ENCODE results near the gene F13A1.
"Not testable (repeated sequence)": the region's sequence is repeated elsewhere in the genome, so short reads cannot be mapped to it uniquely, and the experiment has no call there.

The F13A1 gene

DNA sequence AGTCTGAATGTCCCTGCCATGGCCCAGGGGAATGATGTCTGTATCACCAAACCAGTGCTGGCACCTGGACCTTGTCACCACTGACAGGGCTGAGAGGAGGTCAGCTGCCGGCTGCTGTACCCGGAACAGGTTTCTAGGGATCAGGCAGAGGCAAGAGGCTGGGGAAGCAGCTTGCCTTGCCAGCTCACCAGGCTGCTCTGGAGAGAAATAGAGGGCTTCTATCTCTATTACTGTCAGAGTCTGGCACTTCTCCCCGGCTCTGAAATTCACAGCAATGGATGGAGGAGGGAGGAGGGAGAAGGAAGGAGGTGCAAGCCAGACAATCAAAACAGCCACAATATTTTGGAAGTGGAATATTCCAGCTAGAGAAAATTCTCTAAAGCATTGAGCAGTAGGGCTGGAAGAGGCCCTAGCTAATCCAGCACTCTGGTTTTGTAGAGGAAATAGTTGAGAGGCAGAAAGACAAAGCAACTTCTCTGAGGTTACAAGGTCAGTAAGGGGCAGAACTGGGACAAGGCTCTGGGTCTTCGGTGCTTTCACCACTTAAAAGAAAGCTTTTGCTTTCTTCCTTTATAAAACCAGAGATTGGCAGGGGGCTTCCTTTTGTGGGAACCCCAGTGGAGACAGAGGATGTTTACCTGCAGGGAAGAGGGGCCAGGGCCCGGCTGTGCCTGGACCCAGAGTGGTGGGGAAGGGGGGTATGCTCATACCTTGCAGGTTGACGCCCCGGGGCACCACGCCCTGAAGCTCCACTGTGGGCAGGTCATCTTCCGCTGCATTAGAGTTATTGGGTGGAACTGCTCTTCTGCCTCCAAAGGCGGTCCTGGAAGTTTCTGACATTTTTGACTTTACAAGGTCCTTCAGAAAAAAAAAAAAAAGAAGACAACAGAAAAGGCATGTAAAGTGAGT lies 2.4 kb downstream of the F13A1 start:
- DNase-seq: no peak
- ATAC-seq: no peak

- no peak for ATAC-seq
- no peak for DNase-seq
These were observed 3.1 kb downstream of the F13A1 start for GRCh38 chr6:6317386-6317785.

DNA sequence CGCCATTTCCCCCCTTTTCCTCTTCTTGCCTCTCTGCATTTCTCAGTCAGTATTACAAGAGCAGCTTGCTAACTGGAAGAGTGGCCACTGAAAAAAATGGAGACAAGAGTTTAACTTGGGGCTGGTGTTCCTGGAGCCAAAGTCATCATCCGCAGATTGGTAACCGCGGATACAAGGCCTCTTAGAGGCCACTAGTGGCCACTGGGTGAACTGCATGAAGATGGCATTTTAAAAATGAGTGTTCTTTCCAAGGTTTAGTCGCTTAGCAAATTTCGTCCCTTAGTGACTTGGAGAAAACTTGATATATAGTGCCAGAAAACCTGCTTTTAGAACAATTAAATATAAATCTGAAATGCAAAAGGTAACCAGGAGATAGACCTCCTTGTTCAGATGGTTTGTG lies 4.8 kb downstream of the F13A1 start:
- DNase-seq: peak; percentile 48
- ATAC-seq: no peak

DNA sequence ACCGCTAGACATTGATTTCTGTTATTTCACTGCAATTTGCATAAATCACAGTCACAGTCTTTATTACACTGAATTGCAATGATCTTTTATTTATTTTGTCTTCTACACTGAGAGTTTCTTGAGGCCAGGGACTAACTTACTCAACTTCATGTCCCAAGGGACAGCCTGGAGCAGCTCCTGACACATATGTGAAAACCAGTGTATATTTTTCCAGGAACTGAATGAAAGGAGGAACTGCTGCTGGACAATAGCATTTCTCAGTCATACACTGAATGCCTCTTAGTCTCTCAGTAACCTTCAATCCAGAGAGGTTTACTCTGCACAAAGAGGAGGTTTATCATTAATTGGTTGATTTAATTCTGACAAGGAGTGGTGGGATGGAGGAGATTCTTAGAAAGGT lies 5.9 kb downstream of the F13A1 start:
- DNase-seq: no peak
- no peak for ATAC-seq

DNA sequence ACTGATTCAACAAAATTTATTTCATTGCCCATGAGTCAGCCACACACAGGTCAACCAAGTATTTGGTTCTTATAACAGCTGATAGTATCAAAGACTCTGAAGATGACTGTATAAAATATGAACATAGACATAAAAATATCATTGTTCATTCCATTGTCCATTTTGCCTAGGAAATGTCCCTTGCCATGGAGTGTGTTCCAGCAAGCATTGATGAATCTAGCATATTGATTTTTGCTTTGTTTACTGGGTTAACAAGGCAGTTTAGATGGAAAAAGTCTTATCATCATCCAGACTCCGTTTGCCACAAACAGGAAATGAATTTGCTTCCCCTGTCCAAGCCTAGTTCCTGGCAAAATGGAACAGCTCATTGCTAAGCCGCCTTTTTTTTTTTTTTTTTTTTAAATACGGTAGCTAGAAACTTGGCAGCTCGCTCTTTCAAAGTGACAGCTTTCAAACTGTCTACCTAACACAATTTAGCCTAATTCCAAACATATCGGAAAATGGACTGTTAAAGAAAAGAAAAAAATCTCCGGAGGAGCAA lies 7.5 kb downstream of the F13A1 start:
- DNase-seq: no peak
- ATAC-seq: no peak

DNA sequence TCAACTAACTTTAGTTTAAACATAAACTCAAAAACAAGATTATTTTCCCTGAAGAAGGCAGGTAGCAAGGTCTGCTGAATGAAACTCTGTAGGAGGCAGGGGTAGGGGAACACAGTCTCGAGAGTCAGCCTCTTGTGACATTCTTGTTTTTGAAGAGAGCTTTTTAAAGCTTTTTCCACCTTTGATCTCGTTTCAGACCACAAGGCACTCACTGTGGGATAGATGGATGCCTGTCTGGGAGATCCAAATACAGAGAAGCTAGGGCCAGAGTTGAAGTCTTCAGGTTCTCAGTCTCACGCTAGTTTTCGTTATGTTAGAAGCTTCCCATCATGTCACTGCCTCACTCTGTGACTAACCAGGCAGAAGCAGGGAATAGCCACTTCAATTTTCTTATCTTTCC lies 14.9 kb downstream of the F13A1 start:
- no peak for ATAC-seq
- no peak for DNase-seq

DNA sequence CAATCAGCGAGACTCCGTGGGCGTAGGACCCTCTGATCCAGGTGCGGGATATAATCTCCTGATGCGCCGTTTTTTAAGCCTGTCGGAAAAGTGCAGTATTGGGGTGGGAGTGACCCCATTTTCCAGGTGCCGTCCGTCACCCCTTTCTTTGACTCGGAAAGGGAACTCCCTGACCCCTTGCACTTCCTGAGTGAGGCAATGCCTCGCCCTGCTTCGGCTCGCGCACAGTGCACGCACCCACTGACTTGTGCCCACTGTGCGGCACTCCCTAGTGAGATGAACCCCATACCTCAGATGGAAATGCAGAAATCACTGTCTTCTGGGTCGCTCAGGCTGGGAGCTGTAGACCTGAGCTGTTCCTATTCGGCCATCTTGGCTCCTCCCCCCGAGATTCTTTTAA lies 20.1 kb downstream of the F13A1 start:
- not testable (repeated sequence) for DNase-seq, ATAC-seq

DNA sequence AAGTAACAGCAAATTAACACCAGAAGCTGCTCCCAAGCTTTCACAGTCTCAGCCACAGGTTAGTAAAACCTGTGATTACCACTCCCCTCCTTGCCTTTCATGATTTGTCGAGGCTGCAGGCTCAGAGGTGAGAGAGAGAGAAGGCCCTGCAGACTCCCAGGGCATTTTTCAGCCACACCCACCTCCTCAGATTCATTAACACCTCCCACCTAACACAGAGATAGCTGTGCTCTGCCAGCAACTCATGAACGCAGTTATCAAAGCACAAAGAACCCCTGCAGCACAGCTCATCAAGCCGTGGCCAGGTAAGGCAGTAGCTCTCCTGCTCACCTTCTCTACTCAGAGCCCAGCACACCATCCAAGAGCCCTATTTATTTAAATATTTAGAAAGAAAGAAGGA lies 27.1 kb downstream of the F13A1 start:
- DNase-seq (no peak), ATAC-seq (no peak)

- no peak for ATAC-seq
- DNase-seq: no peak
These were observed 33.0 kb downstream of the F13A1 start for GRCh38 chr6:6287415-6287814.

- no peak for DNase-seq
- no peak for ATAC-seq
These were observed 34.8 kb downstream of the F13A1 start for GRCh38 chr6:6285679-6286078.

DNA sequence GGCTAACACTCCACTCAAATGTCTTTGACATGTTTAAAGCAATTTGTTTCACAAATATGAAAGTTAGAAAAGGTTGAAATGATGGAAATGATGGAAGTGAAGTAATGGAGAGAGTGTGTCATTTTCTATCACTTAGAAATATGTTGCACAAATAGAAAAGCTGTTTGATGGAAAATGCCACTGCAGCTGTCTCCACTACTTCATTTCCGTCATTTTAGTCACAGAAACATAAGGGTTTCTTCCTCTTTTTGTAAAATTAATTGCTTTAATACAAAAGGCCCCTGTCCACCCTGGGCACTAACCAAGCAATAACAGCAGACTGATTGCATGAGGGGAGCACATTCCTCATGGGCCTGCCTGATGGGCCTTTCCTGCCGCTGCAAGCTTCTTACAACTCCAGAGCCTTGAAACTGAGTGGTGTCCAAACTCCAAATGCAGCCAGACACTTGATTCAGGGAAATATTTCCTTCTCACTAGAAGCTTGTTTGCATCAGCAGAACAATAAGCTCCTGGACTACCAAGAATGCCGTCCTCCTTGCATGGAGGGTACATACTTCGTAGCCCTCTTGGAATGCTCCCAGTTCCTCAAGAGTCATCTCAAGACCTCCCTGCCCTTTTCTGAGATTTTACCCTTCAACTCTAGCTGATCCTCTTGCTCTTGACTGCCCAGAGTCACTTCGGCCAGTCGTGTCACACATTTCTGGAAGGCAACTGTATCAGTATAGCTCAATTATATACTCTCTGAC lies 36.1 kb downstream of the F13A1 start:
- DNase-seq (no peak), ATAC-seq (no peak)

DNA sequence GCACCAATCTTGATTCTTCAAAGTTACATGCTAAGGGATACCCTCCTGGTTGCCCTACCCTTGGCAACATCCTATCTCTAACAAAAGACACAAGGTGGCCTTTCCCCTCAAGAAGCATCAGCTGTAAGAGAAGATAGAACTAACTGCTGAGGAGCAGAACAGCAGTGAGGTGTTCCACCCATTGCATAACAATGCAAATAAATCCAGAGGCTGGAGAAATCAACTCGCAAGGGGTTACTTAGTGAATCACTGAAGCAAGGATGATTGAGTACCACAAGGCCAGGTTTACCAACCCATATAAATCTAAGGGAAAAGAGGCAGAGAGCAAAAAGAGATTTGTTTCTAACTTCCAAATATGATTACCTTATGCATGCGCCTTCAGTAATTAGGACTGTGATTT lies 36.7 kb downstream of the F13A1 start:
- DNase-seq: no peak
- no peak for ATAC-seq

- no peak for ATAC-seq
- no peak for DNase-seq
These were observed 37.7 kb downstream of the F13A1 start for GRCh38 chr6:6282716-6283115.

DNA sequence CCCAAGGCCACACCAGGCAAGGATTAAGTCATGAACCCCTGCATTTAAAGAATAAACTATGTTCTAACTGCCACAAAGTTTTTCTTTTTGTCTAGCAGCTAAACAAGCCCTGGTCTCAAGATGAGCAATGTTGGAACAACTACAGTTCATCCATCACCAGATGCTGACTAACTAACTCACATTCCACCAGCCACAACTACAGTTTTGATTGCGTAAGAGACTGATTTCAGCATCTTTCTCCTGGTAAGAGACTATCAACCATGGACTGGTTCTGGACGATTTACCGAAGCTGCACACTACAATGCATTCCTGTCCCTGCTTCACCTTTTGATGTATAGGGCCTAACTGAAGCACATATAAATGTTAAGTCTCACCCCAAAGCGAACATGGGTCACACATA lies 43.0 kb downstream of the F13A1 start:
- no peak for DNase-seq
- no peak for ATAC-seq

GRCh38 chr6:6270948-6271535 lies 49.4 kb downstream of the F13A1 start:
- ATAC-seq (no peak), DNase-seq (no peak)

DNA sequence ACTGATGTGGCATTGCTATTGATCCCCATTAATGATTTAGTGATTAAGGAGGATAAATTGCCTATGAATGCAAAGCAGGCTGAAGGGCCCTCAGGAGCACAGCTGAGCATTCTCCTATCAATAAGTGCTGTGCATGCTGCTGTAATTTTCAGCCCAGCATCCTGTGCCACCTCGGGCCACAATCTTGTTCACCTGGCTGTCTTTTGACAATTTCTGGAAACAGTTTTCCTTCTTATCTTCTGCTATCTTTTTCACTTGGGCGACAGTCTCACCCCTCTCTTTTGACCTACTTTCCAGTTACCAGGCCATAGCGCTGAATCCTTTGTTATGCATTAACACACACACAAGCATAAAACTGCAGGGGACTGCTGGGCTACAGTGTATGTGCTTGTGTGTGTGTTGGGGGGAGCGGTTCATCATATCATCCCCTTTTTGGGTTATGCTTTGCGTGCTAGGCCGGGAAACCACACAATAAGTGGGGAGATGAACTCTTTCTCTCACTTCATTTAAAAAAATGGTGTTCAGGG lies 60.2 kb downstream of the F13A1 start:
- ATAC-seq: no peak

GRCh38 chr6:6256886-6257285 lies 63.6 kb downstream of the F13A1 start:
- DNase-seq (no peak), ATAC-seq (no peak)

More for the DNA sequence above, 60.2 kb downstream of the F13A1 start:
- DNase-seq: no peak

- no peak for DNase-seq
- ATAC-seq: no peak
These were observed 64.2 kb downstream of the F13A1 start for GRCh38 chr6:6256259-6256658.

- ATAC-seq (no peak), DNase-seq (no peak)
These were observed 68.7 kb downstream of the F13A1 start for GRCh38 chr6:6251555-6252280.

DNA sequence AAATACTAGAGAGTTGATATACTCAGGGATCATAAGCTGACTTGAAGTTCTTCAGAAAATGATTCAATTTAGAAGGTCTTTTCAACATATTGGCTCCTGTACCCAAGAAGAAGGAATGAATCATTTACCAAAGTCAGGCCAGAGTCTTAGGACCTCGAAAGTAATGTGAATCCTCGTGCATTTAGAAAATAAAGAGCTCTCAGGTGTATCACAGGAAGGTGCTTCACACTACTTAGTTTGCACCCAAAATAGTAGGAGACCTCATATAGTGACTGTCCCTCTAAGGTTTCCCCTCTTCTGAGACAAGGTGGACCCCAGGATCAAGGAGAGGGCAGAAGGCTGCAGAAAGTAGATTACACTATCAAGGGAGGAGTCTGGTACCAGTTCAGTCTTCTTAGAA lies 71.8 kb downstream of the F13A1 start:
- no peak for DNase-seq
- no peak for ATAC-seq

DNA sequence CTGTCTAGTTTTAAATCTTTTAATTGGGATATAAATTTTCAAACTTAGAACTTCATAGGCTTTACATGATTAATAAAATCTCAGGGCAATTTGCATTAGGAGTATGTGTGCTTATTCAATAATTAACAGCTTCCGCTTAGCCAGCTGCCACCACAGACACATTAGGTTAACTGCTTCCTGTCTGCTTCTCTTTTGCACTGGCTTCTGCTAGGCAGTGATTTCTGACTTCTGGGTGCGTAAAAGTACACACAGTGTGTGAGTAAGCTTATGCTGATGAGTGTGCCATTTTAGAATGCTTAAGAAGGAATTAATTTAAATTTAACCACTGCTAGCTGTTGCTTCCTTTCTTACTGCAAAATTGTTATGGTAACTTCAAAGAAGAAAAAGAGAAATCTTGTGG lies 73.9 kb downstream of the F13A1 start:
- ATAC-seq: no peak
- DNase-seq: no peak

DNA sequence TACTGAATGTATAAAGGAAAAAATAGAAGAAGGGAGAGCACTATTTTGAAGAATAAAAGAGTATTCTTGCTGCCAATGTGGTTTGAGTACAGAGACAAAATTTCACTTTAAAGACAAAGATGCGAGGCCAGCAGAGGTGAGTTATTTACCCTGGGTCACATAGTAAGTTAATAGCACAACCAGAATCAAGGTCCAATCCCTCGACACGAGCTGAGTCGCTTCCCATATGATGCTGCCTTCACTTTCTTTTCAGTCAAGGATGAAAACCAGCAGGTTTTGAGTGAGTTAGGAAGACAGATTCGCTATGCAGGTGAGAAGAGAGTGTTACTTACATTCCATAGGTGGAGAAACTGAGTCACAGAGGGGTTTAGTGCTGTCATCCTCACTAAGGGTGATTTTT lies 75.8 kb downstream of the F13A1 start:
- ATAC-seq: no peak

More for the DNA sequence above, 75.8 kb downstream of the F13A1 start:
- DNase-seq: no peak

Measured in stimulated activated naive CD8-positive, alpha-beta T cell treated with anti-CD3 and anti-CD28 coated beads, Interleukin-15, Interleukin-2, amounts not matched to agents 100 U/mL and 50 U/mL, for 24 hours (primary cell).